ENCODE data around the gene AFAP1. TPM values are rescaled to one million over a fixed set of nuclear protein-coding genes. Genes with fewer than 3 reads are reported as not detected.

The AFAP1 gene
- total RNA-seq, 5 donors from 2014 or later (not counting 1 experiment from before 2014, with no cell fraction given) = 4.8 to 34.8 (median 20.3) TPM

DNA sequence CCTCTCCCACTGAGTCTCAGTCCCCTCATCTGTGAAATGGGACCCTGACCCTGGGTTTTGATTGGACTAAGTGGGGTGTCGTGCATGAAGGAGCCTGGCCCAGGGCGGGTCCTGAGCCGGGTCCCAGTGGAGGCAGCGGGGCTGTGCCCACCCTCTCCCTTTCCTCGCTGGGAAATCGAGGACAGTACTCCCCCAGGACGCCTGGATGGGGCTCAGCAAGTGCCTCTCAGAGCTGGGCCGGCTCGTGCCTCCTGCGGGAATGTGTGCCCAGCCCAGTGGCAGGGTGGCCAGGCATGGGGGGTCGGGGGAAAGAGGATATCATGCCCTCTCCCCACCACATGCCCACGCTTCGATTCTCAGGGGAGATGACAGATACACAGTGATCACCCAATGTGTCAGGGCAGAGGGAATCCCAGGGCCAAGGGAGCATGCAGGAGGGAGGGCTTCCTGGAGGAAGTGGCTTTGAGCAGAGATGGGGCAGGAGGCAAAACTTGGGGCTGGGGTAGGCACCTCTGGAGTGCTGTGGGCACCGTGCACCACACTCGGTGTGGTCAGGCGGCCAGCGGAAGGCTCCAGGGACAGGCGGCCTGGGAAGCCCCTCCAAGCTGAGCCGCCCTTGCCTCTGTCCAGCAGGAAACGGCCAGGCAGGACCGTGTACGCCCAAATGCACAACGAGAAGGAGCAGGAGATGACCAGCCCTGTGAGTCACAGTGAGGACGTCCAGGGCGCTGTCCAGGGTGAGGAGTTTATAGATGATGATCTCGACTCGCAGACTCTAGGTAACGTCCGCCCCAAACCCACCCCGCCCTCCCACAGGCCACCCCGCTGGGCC lies 203.0 kb downstream of the AFAP1 start:
- Mint-ChIP-seq H3K4me3 (no peak overlapping the region), H3K27me3 (no peaks in the 10 kb centered on the region), H3K4me1 (no peaks in the 10 kb centered on the region), H3K27ac (no peak overlapping the region), H3K36me3 (no peaks in the 10 kb centered on the region), H3K9me3 (no peaks in the 10 kb centered on the region)
- no peak overlapping the region for H3K4me3 ChIP-seq (ENCODE audit: control insufficient read depth in 1 of 2, extremely low read depth in 1 of 2, low read length in 1 of 2)
- no peaks in the 10 kb centered on the region for H3K4me1 ChIP-seq (ENCODE audit: control insufficient read depth in 1 of 2, extremely low read depth in 1 of 2, insufficient read depth in 2 of 2, low read length in 2 of 2)
- ATAC-seq (replicated peaks in 1 of 4) (no peak), DNase-seq (no peak)
- H3K9me3 ChIP-seq = no peaks in the 10 kb centered on the region
- no peaks in the 10 kb centered on the region for H3K36me3 ChIP-seq (ENCODE audit: control insufficient read depth in 2 of 2, extremely low read depth in 1 of 2, insufficient read depth in 1 of 2, low read length in 1 of 2)
- peaks cover 0 to 12% of the 10 kb centered on the region in 2 experiments for H3K27me3 ChIP-seq (replicated peaks in 1 of 2; ENCODE audit: control insufficient read depth in 2 of 2, extremely low read depth in 1 of 2, insufficient read depth in 2 of 2, low read length in 1 of 2)
- H3K27ac ChIP-seq (ENCODE audit: low read length) = no peak overlapping the region
- 77% methylated on average over 17 of the region's 31 CpGs for WGBS (ENCODE audit: insufficient coverage)
- POLR2A ChIA-PET = no interaction called here
- CTCF ChIA-PET = no interaction called here

DNA sequence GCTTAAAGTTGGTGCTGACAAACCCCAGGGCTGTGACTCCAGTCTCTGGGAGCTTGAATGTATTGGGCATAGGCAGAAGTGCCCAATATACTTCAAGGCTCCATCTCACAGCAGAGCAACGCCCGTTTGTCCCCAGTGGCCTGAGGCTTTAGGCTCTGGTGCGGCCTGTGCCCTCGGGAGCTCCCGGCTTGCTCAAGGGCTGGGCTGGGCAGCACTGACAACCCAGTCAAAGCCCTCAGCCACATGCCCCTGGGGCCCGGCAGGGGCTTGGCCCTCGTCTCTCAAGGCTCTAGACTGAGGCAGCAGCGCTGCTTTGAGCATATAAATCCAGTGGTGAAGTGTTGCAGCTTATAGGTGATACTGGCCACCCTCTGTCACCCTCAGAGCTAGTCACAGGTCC lies 203.7 kb downstream of the AFAP1 start:
- WGBS (ENCODE audit: insufficient coverage) = 81% methylated on average over 5 of the region's 8 CpGs
- CTCF ChIA-PET = no interaction called here

GRCh38 chr4:7735395-7735794 lies 204.3 kb downstream of the AFAP1 start:
- no peaks in the 10 kb centered on the region for H3K4me1 ChIP-seq (ENCODE audit: control insufficient read depth in 1 of 2, extremely low read depth in 1 of 2, insufficient read depth in 2 of 2, low read length in 2 of 2)
- no peak for DNase-seq
- no peaks in the 10 kb centered on the region for H3K9me3 ChIP-seq
- ATAC-seq (replicated peaks in 1 of 4) = no peak
- no peak overlapping the region for H3K27ac ChIP-seq (ENCODE audit: low read length)
- Mint-ChIP-seq H3K27me3 (no peaks in the 10 kb centered on the region), H3K4me1 (no peaks in the 10 kb centered on the region), H3K4me3 (no peak overlapping the region), H3K9me3 (no peaks in the 10 kb centered on the region), H3K36me3 (no peaks in the 10 kb centered on the region), H3K27ac (no peak overlapping the region)
- WGBS (ENCODE audit: insufficient coverage) = 82% methylated on average over 3 of the region's 5 CpGs
- ChIA-PET POLR2A (no interaction called here), CTCF (no interaction called here)
- no peak overlapping the region for H3K4me3 ChIP-seq (ENCODE audit: control insufficient read depth in 1 of 2, extremely low read depth in 1 of 2, low read length in 1 of 2)
- H3K27me3 ChIP-seq (replicated peaks in 1 of 2; ENCODE audit: control insufficient read depth in 2 of 2, extremely low read depth in 1 of 2, insufficient read depth in 2 of 2, low read length in 1 of 2) = peaks cover 0 to 7% of the 10 kb centered on the region in 2 experiments
- H3K36me3 ChIP-seq (ENCODE audit: control insufficient read depth in 2 of 2, extremely low read depth in 1 of 2, insufficient read depth in 1 of 2, low read length in 1 of 2) = no peaks in the 10 kb centered on the region

More for the DNA sequence above, 203.7 kb downstream of the AFAP1 start:
- Mint-ChIP-seq H3K27me3 (no peaks in the 10 kb centered on the region), H3K4me1 (no peaks in the 10 kb centered on the region), H3K4me3 (no peak overlapping the region), H3K9me3 (no peaks in the 10 kb centered on the region), H3K36me3 (no peaks in the 10 kb centered on the region), H3K27ac (no peak overlapping the region)
- Histone ChIP-seq H3K27me3 (replicated peaks in 1 of 2; ENCODE audit: control insufficient read depth in 2 of 2, extremely low read depth in 1 of 2, insufficient read depth in 2 of 2, low read length in 1 of 2) (peaks cover 0 to 9% of the 10 kb centered on the region in 2 experiments), H3K4me1 (ENCODE audit: control insufficient read depth in 1 of 2, extremely low read depth in 1 of 2, insufficient read depth in 2 of 2, low read length in 2 of 2) (no peaks in the 10 kb centered on the region), H3K27ac (ENCODE audit: low read length) (no peak overlapping the region), H3K36me3 (ENCODE audit: control insufficient read depth in 2 of 2, extremely low read depth in 1 of 2, insufficient read depth in 1 of 2, low read length in 1 of 2) (no peaks in the 10 kb centered on the region), H3K9me3 (no peaks in the 10 kb centered on the region), H3K4me3 (ENCODE audit: control insufficient read depth in 1 of 2, extremely low read depth in 1 of 2, low read length in 1 of 2) (no peak overlapping the region)
- DNase-seq = no peak
- POLR2A ChIA-PET = no interaction called here
- ATAC-seq (replicated peaks in 1 of 4) = no peak

DNA sequence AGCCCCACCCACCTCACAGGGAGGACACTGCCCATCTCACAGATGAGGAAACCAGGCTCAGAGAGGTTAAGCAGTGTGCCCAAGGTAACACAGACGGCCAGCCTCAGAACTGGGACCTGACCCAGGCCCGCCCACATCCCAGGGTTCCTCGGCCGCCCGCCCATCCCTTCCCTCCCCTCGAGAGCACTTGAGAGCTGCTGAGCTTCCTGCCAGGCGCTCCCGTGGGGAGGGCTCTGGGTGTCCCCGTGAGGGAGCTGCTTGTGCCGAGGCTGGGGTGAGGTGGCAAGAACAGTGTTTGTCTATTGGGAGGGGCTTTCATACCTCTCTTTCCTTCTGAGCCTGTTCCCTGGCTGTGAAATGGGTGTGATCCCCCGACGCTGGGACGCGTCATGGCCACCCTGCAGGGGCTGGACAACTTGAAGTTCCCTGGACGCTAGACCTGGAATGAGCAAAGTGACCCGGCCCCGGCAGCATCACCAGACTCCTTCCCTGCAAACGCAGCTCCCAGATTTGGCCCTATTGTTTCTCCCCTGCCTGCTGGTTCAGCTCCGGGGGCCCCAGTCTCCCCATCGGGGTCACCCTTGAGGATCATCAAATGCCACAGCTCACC lies 204.9 kb downstream of the AFAP1 start:
- DNase-seq (no peak), ATAC-seq (replicated peaks in 1 of 4) (no peak)
- no peak overlapping the region for H3K27ac Mint-ChIP-seq
- no peaks in the 10 kb centered on the region for H3K27me3 Mint-ChIP-seq
- H3K4me3 ChIP-seq (ENCODE audit: control insufficient read depth in 1 of 2, extremely low read depth in 1 of 2, low read length in 1 of 2) = no peak overlapping the region
- peaks cover 0 to 7% of the 10 kb centered on the region in 2 experiments for H3K27me3 ChIP-seq (replicated peaks in 1 of 2; ENCODE audit: control insufficient read depth in 2 of 2, extremely low read depth in 1 of 2, insufficient read depth in 2 of 2, low read length in 1 of 2)
- POLR2A ChIA-PET = interaction anchor here in 1 of 2 donors (0.6 kb wide), 1 partner anchor 15 kb away, joined by 8 read pairs; no protein-coding TSS in a partner anchor
- H3K27ac ChIP-seq (ENCODE audit: low read length) = no peak overlapping the region
- CTCF ChIA-PET = interaction anchor here in 1 of 2 donors (0.5 kb wide), 1 partner anchor 33 kb away, joined by 10 read pairs; no protein-coding TSS in a partner anchor
- no peaks in the 10 kb centered on the region for H3K4me1 ChIP-seq (ENCODE audit: control insufficient read depth in 1 of 2, extremely low read depth in 1 of 2, insufficient read depth in 2 of 2, low read length in 2 of 2)
- no peaks in the 10 kb centered on the region for H3K36me3 ChIP-seq (ENCODE audit: control insufficient read depth in 2 of 2, extremely low read depth in 1 of 2, insufficient read depth in 1 of 2, low read length in 1 of 2)
- no peaks in the 10 kb centered on the region for H3K4me1 Mint-ChIP-seq
- no peaks in the 10 kb centered on the region for H3K9me3 ChIP-seq
- H3K36me3 Mint-ChIP-seq = no peaks in the 10 kb centered on the region
- H3K9me3 Mint-ChIP-seq = no peaks in the 10 kb centered on the region
- no peak overlapping the region for H3K4me3 Mint-ChIP-seq
- WGBS (ENCODE audit: insufficient coverage) = 73% methylated on average over 18 of the region's 20 CpGs

DNA sequence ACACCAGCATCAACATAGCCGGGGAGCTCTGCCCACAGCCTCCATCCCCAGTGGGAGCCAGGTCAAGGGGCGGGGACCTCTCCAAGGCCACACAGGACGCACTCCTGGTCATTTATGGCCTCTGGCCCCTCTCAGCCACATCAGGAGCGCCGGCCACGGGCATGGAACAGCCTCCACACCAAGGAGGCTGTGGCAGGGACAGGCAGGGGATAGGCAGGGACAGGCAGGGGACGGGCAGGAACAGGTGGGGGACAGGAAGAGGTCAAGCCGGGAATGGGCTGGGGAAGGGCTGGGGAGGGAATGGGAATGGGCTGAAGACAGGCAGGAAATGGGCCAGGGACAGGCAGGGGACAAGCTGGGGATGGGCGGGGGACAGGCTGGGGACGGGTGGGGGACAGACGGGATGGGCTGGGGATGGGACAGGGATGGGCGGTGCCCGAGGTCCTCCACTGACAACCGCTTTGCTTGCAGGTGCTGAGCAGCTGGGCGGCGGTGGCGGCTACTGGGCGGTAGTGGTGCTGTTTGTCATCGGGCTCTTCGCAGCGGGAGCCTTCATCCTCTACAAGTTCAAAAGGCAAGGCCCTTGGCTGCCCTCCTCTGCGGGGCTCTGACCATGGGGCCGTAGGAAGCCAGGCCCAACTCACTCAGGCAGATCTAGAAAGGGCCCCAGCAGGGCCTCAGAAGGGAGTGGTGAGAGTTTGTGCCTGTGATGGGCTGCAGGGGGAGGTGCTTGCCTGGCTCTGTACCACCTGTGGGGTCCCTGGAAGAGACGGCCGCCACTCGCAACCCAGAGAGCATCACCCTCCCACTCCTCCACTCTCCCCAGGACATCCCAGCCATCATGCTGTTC lies 205.6 kb downstream of the AFAP1 start:
- Mint-ChIP-seq H3K27ac (no peak overlapping the region), H3K36me3 (no peaks in the 10 kb centered on the region), H3K4me1 (no peaks in the 10 kb centered on the region), H3K9me3 (no peaks in the 10 kb centered on the region), H3K27me3 (no peaks in the 10 kb centered on the region), H3K4me3 (no peak overlapping the region)
- Histone ChIP-seq H3K4me3 (ENCODE audit: control insufficient read depth in 1 of 2, extremely low read depth in 1 of 2, low read length in 1 of 2) (no peak overlapping the region), H3K9me3 (no peaks in the 10 kb centered on the region), H3K36me3 (ENCODE audit: control insufficient read depth in 2 of 2, extremely low read depth in 1 of 2, insufficient read depth in 1 of 2, low read length in 1 of 2) (no peaks in the 10 kb centered on the region), H3K27ac (ENCODE audit: low read length) (no peak overlapping the region), H3K4me1 (ENCODE audit: control insufficient read depth in 1 of 2, extremely low read depth in 1 of 2, insufficient read depth in 2 of 2, low read length in 2 of 2) (no peaks in the 10 kb centered on the region), H3K27me3 (replicated peaks in 1 of 2; ENCODE audit: control insufficient read depth in 2 of 2, extremely low read depth in 1 of 2, insufficient read depth in 2 of 2, low read length in 1 of 2) (peaks cover 0 to 11% of the 10 kb centered on the region in 2 experiments)
- no peak for DNase-seq
- ChIA-PET POLR2A (no interaction called here), CTCF (interaction anchor here in 1 of 2 donors (0.5 kb wide), 1 partner anchor 32 kb away, joined by 10 read pairs; no protein-coding TSS in a partner anchor)
- 64% methylated on average over 19 of the region's 26 CpGs for WGBS (ENCODE audit: insufficient coverage)
- ATAC-seq (replicated peaks in 1 of 4) = no peak

DNA sequence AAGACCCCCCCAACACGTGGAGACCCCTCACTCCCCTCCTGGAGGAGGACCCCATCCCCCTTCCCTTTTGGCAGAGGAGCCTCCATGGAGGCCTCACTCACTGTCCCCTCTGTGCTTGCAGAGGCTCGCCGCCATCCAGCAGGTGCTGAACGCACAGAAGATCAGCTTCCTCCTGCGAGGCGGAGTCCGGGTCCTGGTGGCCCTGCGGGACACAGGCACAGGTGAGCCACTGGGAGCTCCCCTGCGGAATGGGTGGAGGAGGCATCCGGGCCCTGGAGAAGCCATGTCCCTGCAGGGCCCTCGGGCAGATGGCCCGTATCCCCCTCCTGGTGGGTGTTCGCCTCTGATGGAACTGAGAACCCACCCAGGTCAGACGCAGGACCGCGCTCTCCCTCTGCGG lies 206.5 kb downstream of the AFAP1 start:
- Histone ChIP-seq H3K27me3 (replicated peaks in 1 of 2; ENCODE audit: control insufficient read depth in 2 of 2, extremely low read depth in 1 of 2, insufficient read depth in 2 of 2, low read length in 1 of 2) (peaks cover 0 to 14% of the 10 kb centered on the region in 2 experiments), H3K4me3 (ENCODE audit: control insufficient read depth in 1 of 2, extremely low read depth in 1 of 2, low read length in 1 of 2) (no peak overlapping the region), H3K9me3 (no peaks in the 10 kb centered on the region), H3K36me3 (ENCODE audit: control insufficient read depth in 2 of 2, extremely low read depth in 1 of 2, insufficient read depth in 1 of 2, low read length in 1 of 2) (no peaks in the 10 kb centered on the region), H3K27ac (ENCODE audit: low read length) (no peak overlapping the region), H3K4me1 (ENCODE audit: control insufficient read depth in 1 of 2, extremely low read depth in 1 of 2, insufficient read depth in 2 of 2, low read length in 2 of 2) (no peaks in the 10 kb centered on the region)
- Mint-ChIP-seq H3K27me3 (no peaks in the 10 kb centered on the region), H3K27ac (no peak overlapping the region), H3K9me3 (no peaks in the 10 kb centered on the region), H3K4me3 (no peak overlapping the region), H3K4me1 (no peaks in the 10 kb centered on the region), H3K36me3 (no peaks in the 10 kb centered on the region)
- WGBS (ENCODE audit: insufficient coverage) = 88% methylated on average over 15 of the region's 17 CpGs
- ATAC-seq (replicated peaks in 1 of 4) = no peak
- CTCF ChIA-PET = no interaction called here
- POLR2A ChIA-PET = no interaction called here
- DNase-seq = no peak
